Tibial nerve (tissue), 3 donors: ENCODE results near the gene RNF111.

Source experiments
- CTCF ChIP-seq, 5 experiments: fragments of 200-600 bp in 3 of 5; fragments of 450-650 bp in 2 of 5; sonication (generic) in 3 of 5; IDR thresholded peaks; one replicate each; pipeline ENCODE4 v1.5.1; 2016 to 2019; ENCODE audit warnings: antibody characterized with exemption in 5 of 5, mild to moderate bottlenecking in 3 of 5, moderate library complexity in 2 of 5
- POLR2A ChIP-seq, 2 donors: fragments of 450-650 bp; IDR thresholded peaks; one replicate each; pipeline ENCODE4 v1.6.1; 2017; ENCODE audit warnings: antibody characterized with exemption in 2 of 2, mild to moderate bottlenecking in 2 of 2, moderate library complexity in 2 of 2

GRCh38 chr15:58962662-58963565, 24.5 kb upstream of the RNF111 start:
- TF ChIP-seq POLR2A (IDR thresholded peaks at IDR 0.05) = no peak
- TF ChIP-seq CTCF (IDR thresholded peaks at IDR 0.05) = no peak
